Measurements from ENCODE around the gene HAGHL. TPM values are rescaled to one million over a fixed set of nuclear protein-coding genes. Genes with fewer than 3 reads are reported as not detected.
A peak's percentile ranks its signal among the peaks of the same experiment; 100 is the strongest.

The HAGHL gene
- total RNA-seq, 1 experiment from 2014 or later: 74.8 TPM

DNA sequence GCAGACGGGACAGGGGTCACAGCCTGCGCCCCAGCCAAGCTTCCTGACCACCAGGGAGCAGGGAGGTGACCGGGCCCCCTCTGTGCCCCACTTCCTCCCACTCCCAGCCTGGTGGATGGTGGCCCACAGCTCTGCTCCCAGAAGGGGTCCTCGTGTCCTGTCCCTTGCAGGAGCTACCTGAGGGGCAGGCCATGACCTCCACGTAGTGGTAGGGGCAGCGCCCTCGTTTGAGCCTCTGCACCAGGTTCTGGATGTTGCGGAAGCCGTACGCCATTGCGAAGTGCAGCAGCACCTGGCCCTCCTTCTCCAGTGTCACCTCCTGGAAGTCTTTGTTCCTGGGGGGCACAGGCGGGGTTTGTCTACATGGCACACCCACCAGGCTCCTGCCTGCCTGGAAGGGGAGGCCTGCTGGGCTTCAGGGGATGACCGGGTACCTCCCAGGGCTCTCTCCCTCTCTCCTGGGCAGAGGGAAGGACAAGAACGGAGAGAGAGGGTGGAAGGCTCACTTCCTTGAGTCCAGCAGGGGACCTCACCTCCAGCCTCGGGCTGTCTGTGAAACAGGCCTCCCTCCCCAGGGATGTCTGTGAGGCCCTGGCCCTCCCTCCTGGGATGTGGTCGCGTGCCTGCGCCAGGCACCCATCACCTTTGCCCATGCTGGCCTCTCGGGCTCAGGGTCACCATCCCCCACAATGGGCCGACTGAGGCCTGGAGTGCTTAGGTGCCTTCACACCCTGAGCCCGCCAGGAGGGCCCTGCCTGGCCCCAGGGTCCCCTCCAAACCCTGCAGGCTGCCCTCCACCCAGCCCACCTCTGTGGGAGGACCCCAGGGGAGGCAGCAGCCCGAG is 4.0 kb downstream of the HAGHL start:
- ChIA-PET POLR2A (interaction anchor here (0.9 kb wide), 1 partner anchor 10 kb away, joined by 3 read pairs; the partner anchor contains the start of gene ANTKMT), RAD21 (ENCODE audit: low non-redundant PET in 1 of 2, low total read pairs in 2 of 2, uncharacterized antibody in 2 of 2, unreplicated experiment in 2 of 2) (no interaction called here)

More for the DNA sequence above, 4.0 kb downstream of the HAGHL start:
- Histone ChIP-seq H3K36me3 (ENCODE audit: control insufficient read depth in 1 of 2, insufficient read depth in 2 of 2, low read length in 2 of 2) (peaks cover 3 to 9% of the 10 kb centered on the region in 2 experiments; a peak in 3 of 4 replicates), H3K27ac (ENCODE audit: low read depth, low read length) (peak overlapping the region; percentile 95; the same call in 1 of the 2 replicates), H4K20me1 (ENCODE audit: insufficient read depth) (no peaks in the 10 kb centered on the region), H3K9ac (ENCODE audit: low read length) (no peak overlapping the region), H3K9me3 (ENCODE audit: control insufficient read depth in 1 of 2, insufficient read depth in 1 of 2, low read depth in 1 of 2, low read length in 2 of 2) (no peaks in the 10 kb centered on the region), H3K4me1 (ENCODE audit: control insufficient read depth in 1 of 2, insufficient read depth in 2 of 2, low read length in 2 of 2) (peaks cover 4 to 25% of the 10 kb centered on the region in 2 experiments; a peak in 3 of 4 replicates), H3K79me2 (ENCODE audit: insufficient read depth, low read length) (peaks cover 19% of the 10 kb centered on the region; the same call in 1 of the 2 replicates), H2AFZ (ENCODE audit: low read depth, low read length, poor library complexity, severe bottlenecking) (no peak overlapping the region), H3K27me3 (ENCODE audit: insufficient read depth, low read length) (no peaks in the 10 kb centered on the region), H3K4me3 (replicated peaks in 1 of 2; ENCODE audit: low read depth in 1 of 2, low read length in 2 of 2) (no peak overlapping the region), H3K4me2 (ENCODE audit: low read length) (no peak overlapping the region), H3K9me2 (ENCODE audit: insufficient read depth) (no peaks in the 10 kb centered on the region)
- DNase-seq (ENCODE audit: low read depth, low spot score) (no peak), ATAC-seq (no peak)
- CTCF ChIA-PET: interaction anchor here (3.0 kb wide), 1 partner anchor 10 kb away, joined by 9 read pairs; the partner anchor contains the start of gene CIAO3
- TF ChIP-seq FOSL1 (IDR thresholded peaks at IDR 0.05; ENCODE audit: low read depth): no peak
- TF ChIP-seq EZH2 (IDR thresholded peaks at IDR 0.05): no peak
- no peak for TF ChIP-seq ZNF274 (IDR thresholded peaks at IDR 0.05; ENCODE audit: low read depth, low read length)
- no peak for TF ChIP-seq ZFX (IDR thresholded peaks at IDR 0.05)
- TF ChIP-seq ATF3 (IDR thresholded peaks at IDR 0.05): no peak
- TF ChIP-seq CBX3 (IDR thresholded peaks at IDR 0.05; ENCODE audit: low read depth): no peak
- TF ChIP-seq, protein P1, sequence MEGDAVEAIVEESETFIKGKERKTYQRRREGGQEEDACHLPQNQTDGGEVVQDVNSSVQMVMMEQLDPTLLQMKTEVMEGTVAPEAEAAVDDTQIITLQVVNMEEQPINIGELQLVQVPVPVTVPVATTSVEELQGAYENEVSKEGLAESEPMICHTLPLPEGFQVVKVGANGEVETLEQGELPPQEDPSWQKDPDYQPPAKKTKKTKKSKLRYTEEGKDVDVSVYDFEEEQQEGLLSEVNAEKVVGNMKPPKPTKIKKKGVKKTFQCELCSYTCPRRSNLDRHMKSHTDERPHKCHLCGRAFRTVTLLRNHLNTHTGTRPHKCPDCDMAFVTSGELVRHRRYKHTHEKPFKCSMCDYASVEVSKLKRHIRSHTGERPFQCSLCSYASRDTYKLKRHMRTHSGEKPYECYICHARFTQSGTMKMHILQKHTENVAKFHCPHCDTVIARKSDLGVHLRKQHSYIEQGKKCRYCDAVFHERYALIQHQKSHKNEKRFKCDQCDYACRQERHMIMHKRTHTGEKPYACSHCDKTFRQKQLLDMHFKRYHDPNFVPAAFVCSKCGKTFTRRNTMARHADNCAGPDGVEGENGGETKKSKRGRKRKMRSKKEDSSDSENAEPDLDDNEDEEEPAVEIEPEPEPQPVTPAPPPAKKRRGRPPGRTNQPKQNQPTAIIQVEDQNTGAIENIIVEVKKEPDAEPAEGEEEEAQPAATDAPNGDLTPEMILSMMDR (IDR thresholded peaks at IDR 0.05 in 2 of 3, conservative IDR thresholded peaks at IDR 0.05 in 1 of 3; ENCODE audit: borderline replicate concordance in 1 of 3, insufficient read depth in 1 of 3, low read depth in 2 of 3, low read length in 2 of 3): no peak
- TF ChIP-seq, protein P2, sequence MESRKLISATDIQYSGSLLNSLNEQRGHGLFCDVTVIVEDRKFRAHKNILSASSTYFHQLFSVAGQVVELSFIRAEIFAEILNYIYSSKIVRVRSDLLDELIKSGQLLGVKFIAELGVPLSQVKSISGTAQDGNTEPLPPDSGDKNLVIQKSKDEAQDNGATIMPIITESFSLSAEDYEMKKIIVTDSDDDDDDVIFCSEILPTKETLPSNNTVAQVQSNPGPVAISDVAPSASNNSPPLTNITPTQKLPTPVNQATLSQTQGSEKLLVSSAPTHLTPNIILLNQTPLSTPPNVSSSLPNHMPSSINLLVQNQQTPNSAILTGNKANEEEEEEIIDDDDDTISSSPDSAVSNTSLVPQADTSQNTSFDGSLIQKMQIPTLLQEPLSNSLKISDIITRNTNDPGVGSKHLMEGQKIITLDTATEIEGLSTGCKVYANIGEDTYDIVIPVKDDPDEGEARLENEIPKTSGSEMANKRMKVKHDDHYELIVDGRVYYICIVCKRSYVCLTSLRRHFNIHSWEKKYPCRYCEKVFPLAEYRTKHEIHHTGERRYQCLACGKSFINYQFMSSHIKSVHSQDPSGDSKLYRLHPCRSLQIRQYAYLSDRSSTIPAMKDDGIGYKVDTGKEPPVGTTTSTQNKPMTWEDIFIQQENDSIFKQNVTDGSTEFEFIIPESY (IDR thresholded peaks at IDR 0.05; ENCODE audit: extremely low read depth, insufficient replicate concordance, low read length): no peak
- no peak for TF ChIP-seq SRF (IDR thresholded peaks at IDR 0.05; ENCODE audit: low read depth)
- TF ChIP-seq CEBPB (IDR thresholded peaks at IDR 0.05; ENCODE audit: low read depth): no peak
- TF ChIP-seq EGR1 (IDR thresholded peaks at IDR 0.05; ENCODE audit: low read depth): no peak
- TF ChIP-seq SIN3A (IDR thresholded peaks at IDR 0.05; ENCODE audit: low read depth): no peak
- TF ChIP-seq YY1 (IDR thresholded peaks at IDR 0.05; ENCODE audit: extremely low read depth, insufficient replicate concordance, low read depth, low read length): no peak
- BruUV-seq (replicated peaks): no TSS peak
- intact Hi-C loops (cut with micrococcal nuclease): no loop called here
